H9 (cell line): ENCODE measurements around the gene FAM131C. TPM values are rescaled to one million over a fixed set of nuclear protein-coding genes. Genes with fewer than 3 reads are reported as not detected.

ENCODE experiments used
- DNase-seq: peaks from one replicate; pipeline ENCODE4 v3.0.0-alpha.2; 2017
- H2AFZ ChIP-seq: one replicate; pipeline ENCODE4 v1.6.1; 2013; ENCODE audit warnings: mild to moderate bottlenecking, low read length, control low read depth, moderate library complexity
- H2AK5ac ChIP-seq: 2 replicates; pipeline ENCODE4 v1.6.1; 2013; ENCODE audit warnings: low read length, control low read depth, mixed read lengths; ENCODE audit not compliant: insufficient read length
- H2BK120ac ChIP-seq: one replicate; pipeline ENCODE4 v1.6.1; 2013; ENCODE audit warnings: low read depth, mild to moderate bottlenecking, low read length, control low read depth, inconsistent platforms; ENCODE audit not compliant: poor library complexity, severe bottlenecking
- H2BK12ac ChIP-seq: 2 replicates; pipeline ENCODE4 v1.6.1; 2013; ENCODE audit warnings: low read length, control low read depth, mixed read lengths, low read depth; ENCODE audit not compliant: insufficient read length
- H2BK15ac ChIP-seq: 2 replicates; pipeline ENCODE4 v1.6.1; 2013; ENCODE audit warnings: low read depth, low read length, control low read depth
- H2BK20ac ChIP-seq: one replicate; pipeline ENCODE4 v1.6.1; 2013; ENCODE audit warnings: low read depth, mild to moderate bottlenecking, low read length, control low read depth, inconsistent platforms; ENCODE audit not compliant: poor library complexity, severe bottlenecking
- H2BK5ac ChIP-seq: 2 replicates; pipeline ENCODE4 v1.6.1; 2013; ENCODE audit warnings: low read length, control low read depth, mixed read lengths; ENCODE audit not compliant: insufficient read length
- H3K14ac ChIP-seq: 2 replicates; pipeline ENCODE4 v1.6.1; 2013; ENCODE audit warnings: low read length, control low read depth; ENCODE audit not compliant: insufficient read depth
- H3K18ac ChIP-seq: 2 replicates; pipeline ENCODE4 v1.6.1; 2013; ENCODE audit warnings: low read depth, mild to moderate bottlenecking, mixed read lengths, low read length, control low read depth; ENCODE audit not compliant: insufficient read length
- H3K23ac ChIP-seq: 2 replicates; pipeline ENCODE4 v1.6.1; 2013; ENCODE audit warnings: low read length, control low read depth, mixed read lengths, low read depth; ENCODE audit not compliant: insufficient read length
- H3K23me2 ChIP-seq: 2 replicates; pipeline ENCODE4 v1.6.1; 2013; ENCODE audit warnings: low read depth, mild to moderate bottlenecking, mixed read lengths, low read length, control low read depth; ENCODE audit not compliant: insufficient read length, poor library complexity, severe bottlenecking
- H3K27ac ChIP-seq: 2 replicates; pipeline ENCODE4 v1.5.1; 2013; ENCODE audit warnings: low read length, control low read depth, mixed read lengths, low read depth; ENCODE audit not compliant: insufficient read length
- H3K27me3 ChIP-seq: 2 replicates; pipeline ENCODE4 v1.6.1; 2013; ENCODE audit warnings: low read length, control low read depth, inconsistent platforms; ENCODE audit not compliant: insufficient read depth
- H3K4ac ChIP-seq: 2 replicates; pipeline ENCODE4 v1.6.1; 2013; ENCODE audit warnings: low read depth, mild to moderate bottlenecking, control low read depth, inconsistent platforms, low read length, moderate library complexity
- H3K4me1 ChIP-seq: 2 replicates; pipeline ENCODE4 v1.6.1; 2013; ENCODE audit warnings: low read length, control low read depth, inconsistent platforms; ENCODE audit not compliant: insufficient read depth
- H3K4me2 ChIP-seq: 2 replicates; pipeline ENCODE4 v1.6.1; 2013; ENCODE audit warnings: low read length, control low read depth, mixed read lengths; ENCODE audit not compliant: insufficient read length, insufficient read depth
- H3K56ac ChIP-seq: 2 replicates; pipeline ENCODE4 v1.6.1; 2013; ENCODE audit warnings: low read depth, mild to moderate bottlenecking, mixed read lengths, low read length, control low read depth; ENCODE audit not compliant: insufficient read length
- H3K79me1 ChIP-seq: 2 replicates; pipeline ENCODE4 v1.6.1; 2013; ENCODE audit warnings: low read depth, mild to moderate bottlenecking, moderate library complexity, low read length, control low read depth, inconsistent platforms; ENCODE audit not compliant: insufficient read depth, poor library complexity, severe bottlenecking
- H3K79me2 ChIP-seq: 2 replicates; pipeline ENCODE4 v1.6.1; 2013; ENCODE audit warnings: low read length, control low read depth, inconsistent platforms; ENCODE audit not compliant: insufficient read depth
- H3K9ac ChIP-seq: 2 replicates; pipeline ENCODE4 v1.6.1; 2013; ENCODE audit warnings: low read length, control low read depth, mixed read lengths; ENCODE audit not compliant: insufficient read length; ENCODE audit errors: extremely low read depth
- H3K9me3 ChIP-seq: one replicate; pipeline ENCODE4 v1.6.1; 2013; ENCODE audit warnings: low read depth, low read length, inconsistent platforms; ENCODE audit not compliant: control insufficient read depth
- H3T11ph ChIP-seq: one replicate; pipeline ENCODE4 v1.6.1; 2013; ENCODE audit warnings: mild to moderate bottlenecking, low read length, control low read depth, inconsistent platforms
- H4K20me1 ChIP-seq: one replicate; pipeline ENCODE4 v1.6.1; 2013; ENCODE audit not compliant: control insufficient read depth, insufficient read length, insufficient read depth
- H4K5ac ChIP-seq: 2 replicates; pipeline ENCODE4 v1.6.1; 2013; ENCODE audit warnings: low read depth, mild to moderate bottlenecking, mixed read lengths, low read length, control low read depth; ENCODE audit not compliant: insufficient read length
- H4K8ac ChIP-seq: replicated peaks from 2 replicates; pipeline ENCODE4 v1.6.1; 2013; ENCODE audit warnings: low read length, control low read depth, mixed read lengths, low read depth; ENCODE audit not compliant: insufficient read length
- H4K91ac ChIP-seq: 2 replicates; pipeline ENCODE4 v1.6.1; 2013; ENCODE audit warnings: low read depth, mild to moderate bottlenecking, moderate library complexity, mixed read lengths, low read length, control low read depth; ENCODE audit not compliant: insufficient read length
- H3K27ac Mint-ChIP-seq, 3 experiments: 2 replicates in 2 of 3; 3 replicates in 1 of 3; pipeline ENCODE4 v1.8.0; 2020 to 2021; ENCODE audit warnings: mixed read lengths in 3 of 3, mild to moderate bottlenecking in 1 of 3, moderate library complexity in 1 of 3
- H3K27me3 Mint-ChIP-seq: 2 replicates; pipeline ENCODE4 v1.8.0; 2021; ENCODE audit warnings: low read depth, mild to moderate bottlenecking, moderate library complexity, mixed read lengths
- H3K36me3 Mint-ChIP-seq, 3 experiments: 2 replicates in 2 of 3; 3 replicates in 1 of 3; pipeline ENCODE4 v1.8.0; 2020 to 2021; ENCODE audit warnings: low read depth in 3 of 3, mixed read lengths in 3 of 3; ENCODE audit not compliant: insufficient read depth in 1 of 3
- H3K4me1 Mint-ChIP-seq, 2 experiments: 2 replicates each; pipeline ENCODE4 v1.8.0; 2020; ENCODE audit warnings: mixed read lengths in 2 of 2
- H3K4me3 Mint-ChIP-seq, 2 experiments: 2 replicates in 1 of 2; 3 replicates in 1 of 2; pipeline ENCODE4 v1.8.0; 2020 to 2021; ENCODE audit warnings: mild to moderate bottlenecking in 2 of 2, mixed read lengths in 2 of 2, moderate library complexity in 1 of 2
- H3K9me3 Mint-ChIP-seq, 2 experiments: 2 replicates in 1 of 2; 3 replicates in 1 of 2; pipeline ENCODE4 v1.8.0; 2020; ENCODE audit warnings: mild to moderate bottlenecking in 2 of 2, mixed read lengths in 2 of 2, moderate library complexity in 1 of 2
- CTCF ChIP-seq: fragments of 200-600 bp; sonication (generic); conservative IDR thresholded peaks from 3 replicates; pipeline ENCODE4 v1.8.0; 2021; ENCODE audit warnings: antibody characterized with exemption, mild to moderate bottlenecking
- WGBS: extraction: QIAGEN DNeasy Blood & Tissue Kit; methylation state at CpG from one replicate; pipeline ENCODE4 v1.1.7; 2013; ENCODE audit warnings: missing lambda C conversion rate, low lambda C conversion rate, mixed read lengths; ENCODE audit not compliant: insufficient read length; ENCODE audit errors: extremely low coverage; 5-methylcytosine and 5-hydroxymethylcytosine counted together
- total RNA-seq: library from RNA; stranded (reverse); gene quantifications from 2 replicates; pipeline ENCODE4 v1.2.1, GENCODE V29; 2021

FAM131C gene
- total RNA-seq, 1 experiment from 2014 or later = 0.61 TPM

GRCh38 chr1:16009030-16009460 is 64.4 kb downstream of the FAM131C start:
- no peak overlapping the region for H3K14ac ChIP-seq
- no peak overlapping the region for H3T11ph ChIP-seq
- no peak overlapping the region for H2BK12ac ChIP-seq
- no peak overlapping the region for H3K56ac ChIP-seq
- H4K20me1 ChIP-seq = no peaks in the 10 kb centered on the region
- H2BK15ac ChIP-seq = no peak overlapping the region
- no peak overlapping the region for H3K9ac ChIP-seq
- no peak overlapping the region for H4K91ac ChIP-seq
- no peak overlapping the region for H3K27ac ChIP-seq
- H3K79me2 ChIP-seq = no peaks in the 10 kb centered on the region
- no peaks in the 10 kb centered on the region for H3K9me3 ChIP-seq
- no peaks in the 10 kb centered on the region for H3K23me2 ChIP-seq
- no peak overlapping the region for H3K27ac Mint-ChIP-seq
- peak; percentile 90 for DNase-seq
- no peak overlapping the region for H2AK5ac ChIP-seq
- H4K5ac ChIP-seq = no peak overlapping the region
- H3K4ac ChIP-seq = no peak overlapping the region
- H2BK120ac ChIP-seq = no peak overlapping the region
- H3K36me3 Mint-ChIP-seq = no peaks in the 10 kb centered on the region
- peaks cover 4% of the 10 kb centered on the region; the same call in 1 of the 2 replicates for H3K4me1 ChIP-seq
- no peak overlapping the region for H3K4me2 ChIP-seq
- no peaks in the 10 kb centered on the region for H3K79me1 ChIP-seq
- no peak overlapping the region for H2AFZ ChIP-seq
- peaks cover 14 to 18% of the 10 kb centered on the region in 2 experiments for H3K4me1 Mint-ChIP-seq
- no peak overlapping the region for H2BK5ac ChIP-seq
- no peak overlapping the region for H3K23ac ChIP-seq
- no CpG with 5 or more reads among the region's 4 CpGs for WGBS
- H3K4me3 Mint-ChIP-seq = no peak overlapping the region
- no peak overlapping the region for H3K18ac ChIP-seq
- no peak overlapping the region for H4K8ac ChIP-seq
- TF ChIP-seq CTCF = peak; percentile 98
- H2BK20ac ChIP-seq = no peak overlapping the region
- H3K27me3 Mint-ChIP-seq = peaks cover 17% of the 10 kb centered on the region
- no peaks in the 10 kb centered on the region for H3K9me3 Mint-ChIP-seq
- no peaks in the 10 kb centered on the region for H3K27me3 ChIP-seq

Other genes with a start within 250 kb of the FAM131C start
- 54.3 and 59.6 TPM in 2 replicates for gene SPEN, start 225.9 kb downstream of the FAM131C start, total RNA-seq
- gene ZBTB17, start 97.5 kb downstream of the FAM131C start, total RNA-seq = 16.5 and 16.7 TPM in 2 replicates
- gene SRARP, start 69.4 kb downstream of the FAM131C start, total RNA-seq = not detected in 2 replicates
- not detected in 2 replicates for gene HSPB7, start 55.6 kb downstream of the FAM131C start, total RNA-seq
- gene CLCNKA, start 51.6 kb downstream of the FAM131C start, total RNA-seq = 0.37 and 0.98 TPM in 2 replicates
- 1.7 and 1.8 TPM in 2 replicates for gene CLCNKB, start 29.9 kb downstream of the FAM131C start, total RNA-seq
- 32.8 and 33.1 TPM in 2 replicates for gene EPHA2, start 82.4 kb upstream of the FAM131C start, total RNA-seq
- 18.5 and 21.1 TPM in 2 replicates for gene ARHGEF19, start 139.0 kb upstream of the FAM131C start, total RNA-seq
- 6.3 and 7.7 TPM in 2 replicates for gene CPLANE2, start 163.5 kb upstream of the FAM131C start, total RNA-seq